Activated CD8-positive, alpha-beta T cell treated with anti-CD3 and anti-CD28 coated beads for 36 hours (primary cell): ENCODE measurements around the gene PEBP1. TPM values are rescaled to one million over a fixed set of nuclear protein-coding genes. Genes with fewer than 3 reads are reported as not detected.
"Not testable (repeated sequence)": the region's sequence is repeated elsewhere in the genome, so short reads cannot be mapped to it uniquely, and the experiment has no call there.

Experiments used
- ATAC-seq: fragments of 200-7000 bp; cut with Tn5 transposase; one replicate; pipeline ENCODE4 v1.10.0; 2021; ENCODE audit warnings: mild to moderate bottlenecking, moderate library complexity
- CTCF ChIA-PET: fragments of 350-600 bp; sonication (Branson Sonifier 250); formaldehyde crosslinking; loops from one replicate; lab custom pipeline; 2021; ENCODE audit warnings: antibody characterized with exemption; lab: Charles Lee
- POLR2A ChIA-PET: fragments of 350-600 bp; sonication (Branson Sonifier 250); formaldehyde crosslinking; loops from one replicate; lab custom pipeline; 2021; ENCODE audit warnings: antibody characterized with exemption; lab: Charles Lee
- DNase-seq: peaks from one replicate; pipeline ENCODE4 v3.0.0-alpha.2; 2020
- H3K27ac Mint-ChIP-seq: one replicate; pipeline ENCODE4 v1.8.0; 2021; ENCODE audit warnings: mild to moderate bottlenecking, mixed read lengths
- H3K27me3 Mint-ChIP-seq: one replicate; pipeline ENCODE4 v1.8.0; 2021; ENCODE audit warnings: mixed read lengths
- H3K36me3 Mint-ChIP-seq: one replicate; pipeline ENCODE4 v1.8.0; 2021; ENCODE audit warnings: low read depth, mixed read lengths
- H3K4me1 Mint-ChIP-seq: one replicate; pipeline ENCODE4 v1.8.0; 2021; ENCODE audit warnings: low read depth, mixed read lengths
- H3K4me3 Mint-ChIP-seq: one replicate; pipeline ENCODE4 v1.8.0; 2021; ENCODE audit warnings: mild to moderate bottlenecking, moderate library complexity, mixed read lengths
- H3K9me3 Mint-ChIP-seq: one replicate; pipeline ENCODE4 v1.8.0; 2021; ENCODE audit warnings: mixed read lengths
- intact Hi-C: fragments of 100-400 bp; cut with micrococcal nuclease; formaldehyde crosslinking; loops from one replicate; pipeline ENCODE4 v1.10.0; 2022
- total RNA-seq, 2 experiments: library from RNA; stranded (reverse); gene quantifications; one replicate each; pipeline ENCODE4 v1.2.3, GENCODE V29; 2021
- TF ChIP-seq, protein P1 (sequence below): fragments of 200-600 bp; IDR thresholded peaks from one replicate; pipeline ENCODE4 v1.8.0; 2022; ENCODE audit warnings: antibody characterized with exemption, mild to moderate bottlenecking

PEBP1 gene
- total RNA-seq, 2 experiments from 2014 or later: 122 to 128 TPM

DNA sequence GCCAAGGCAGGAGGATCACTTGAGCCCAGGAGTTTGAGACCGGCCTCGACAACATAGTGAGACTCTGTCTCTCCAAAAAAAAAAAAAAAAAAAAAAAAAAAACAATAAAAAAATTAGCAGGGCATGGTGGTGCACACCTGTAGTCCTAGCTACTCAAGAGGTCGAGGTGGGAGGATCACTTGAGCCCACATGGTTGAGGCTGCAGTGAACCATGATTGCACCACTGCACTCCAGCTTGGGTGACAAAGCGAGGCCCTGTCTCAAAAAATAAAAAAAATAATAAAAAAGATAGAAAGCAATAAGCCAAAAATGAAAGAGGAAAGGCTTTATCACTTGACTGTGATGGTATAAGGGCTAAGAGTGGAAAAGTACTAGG is 10.2 kb upstream of the PEBP1 start:
- POLR2A ChIA-PET: interaction anchor here (1.3 kb wide), 1 partner anchor 11 kb away, joined by 4 read pairs; the partner anchor contains the start of gene PEBP1
- intact Hi-C loops: no loop called here
- TF ChIP-seq, protein P1, sequence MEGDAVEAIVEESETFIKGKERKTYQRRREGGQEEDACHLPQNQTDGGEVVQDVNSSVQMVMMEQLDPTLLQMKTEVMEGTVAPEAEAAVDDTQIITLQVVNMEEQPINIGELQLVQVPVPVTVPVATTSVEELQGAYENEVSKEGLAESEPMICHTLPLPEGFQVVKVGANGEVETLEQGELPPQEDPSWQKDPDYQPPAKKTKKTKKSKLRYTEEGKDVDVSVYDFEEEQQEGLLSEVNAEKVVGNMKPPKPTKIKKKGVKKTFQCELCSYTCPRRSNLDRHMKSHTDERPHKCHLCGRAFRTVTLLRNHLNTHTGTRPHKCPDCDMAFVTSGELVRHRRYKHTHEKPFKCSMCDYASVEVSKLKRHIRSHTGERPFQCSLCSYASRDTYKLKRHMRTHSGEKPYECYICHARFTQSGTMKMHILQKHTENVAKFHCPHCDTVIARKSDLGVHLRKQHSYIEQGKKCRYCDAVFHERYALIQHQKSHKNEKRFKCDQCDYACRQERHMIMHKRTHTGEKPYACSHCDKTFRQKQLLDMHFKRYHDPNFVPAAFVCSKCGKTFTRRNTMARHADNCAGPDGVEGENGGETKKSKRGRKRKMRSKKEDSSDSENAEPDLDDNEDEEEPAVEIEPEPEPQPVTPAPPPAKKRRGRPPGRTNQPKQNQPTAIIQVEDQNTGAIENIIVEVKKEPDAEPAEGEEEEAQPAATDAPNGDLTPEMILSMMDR: no peak
- Mint-ChIP-seq H3K4me1 (peaks cover 3% of the 10 kb centered on the region), H3K27me3 (no peaks in the 10 kb centered on the region), H3K9me3 (no peaks in the 10 kb centered on the region), H3K36me3 (peaks cover 1% of the 10 kb centered on the region), H3K27ac (no peak overlapping the region), H3K4me3 (no peak overlapping the region)
- ATAC-seq (no peak), DNase-seq (no peak)
- CTCF ChIA-PET: no interaction called here

DNA sequence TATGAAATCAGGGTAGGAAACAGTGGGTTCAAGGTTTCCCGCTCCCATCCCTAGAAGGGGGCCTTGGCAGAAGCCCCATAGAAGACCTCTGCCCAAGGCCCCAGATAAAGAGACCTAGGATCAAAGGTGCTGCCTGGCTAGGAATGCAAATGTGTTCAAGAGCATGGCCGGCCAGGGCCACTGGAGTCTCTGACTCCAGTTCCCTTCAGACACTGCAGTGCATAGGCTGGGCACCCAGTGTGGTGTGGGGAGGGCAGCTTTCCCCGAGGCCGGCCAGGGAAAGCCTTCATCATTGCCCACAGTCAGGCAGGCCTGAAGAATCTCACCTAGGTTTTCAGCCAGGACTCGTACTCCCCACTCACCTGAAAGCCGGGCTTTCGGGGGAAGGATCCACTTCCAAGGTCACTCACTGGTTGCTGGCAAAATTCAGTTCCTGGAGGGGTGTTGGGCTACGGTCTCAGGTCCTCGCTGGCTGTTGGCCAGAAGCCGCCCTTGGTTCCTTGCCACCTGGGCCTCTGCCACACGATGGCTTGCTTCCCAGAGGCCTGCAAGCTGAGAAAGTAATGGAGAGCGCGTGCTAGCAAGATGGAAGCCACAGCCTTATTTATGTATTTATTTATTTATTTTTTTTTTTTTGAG is 9.7 kb upstream of the PEBP1 start:
- H3K4me3 Mint-ChIP-seq: no peak overlapping the region
- POLR2A ChIA-PET: interaction anchor here (1.3 kb wide), 1 partner anchor 10 kb away, joined by 4 read pairs; the partner anchor contains the start of gene PEBP1
- DNase-seq (no peak), ATAC-seq (no peak)
- H3K4me1 Mint-ChIP-seq: no peaks in the 10 kb centered on the region
- no peaks in the 10 kb centered on the region for H3K9me3 Mint-ChIP-seq
- intact Hi-C loops: no loop called here
- H3K27ac Mint-ChIP-seq: no peak overlapping the region
- peaks cover 1% of the 10 kb centered on the region for H3K36me3 Mint-ChIP-seq
- H3K27me3 Mint-ChIP-seq: no peaks in the 10 kb centered on the region
- TF ChIP-seq, protein P1: no peak
- CTCF ChIA-PET: no interaction called here

DNA sequence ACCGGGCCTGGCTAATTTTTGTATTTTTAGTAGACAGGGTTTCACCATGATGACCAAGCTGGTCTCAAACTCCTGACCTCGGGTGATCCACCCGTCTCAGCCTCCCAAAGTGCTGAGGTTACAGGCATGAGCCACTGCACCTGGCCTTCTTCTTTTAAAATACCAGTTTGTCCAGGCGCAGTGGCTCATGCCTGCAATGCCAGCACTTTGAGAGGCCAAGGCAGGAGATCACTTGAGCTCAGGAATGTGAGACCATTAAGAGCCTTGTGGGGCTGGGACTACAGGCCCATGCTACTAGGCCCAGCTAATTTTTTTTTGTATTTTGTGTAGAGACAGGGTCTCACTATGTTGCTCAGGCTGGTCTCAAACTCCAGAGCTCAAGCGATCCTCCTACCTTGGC is 8.1 kb upstream of the PEBP1 start:
- TF ChIP-seq, protein P1: no peak
- peaks cover 4% of the 10 kb centered on the region for H3K4me1 Mint-ChIP-seq
- H3K9me3 Mint-ChIP-seq: no peaks in the 10 kb centered on the region
- POLR2A ChIA-PET: interaction anchor here (1.1 kb wide), 1 partner anchor 15 kb away, joined by 4 read pairs; no protein-coding TSS in a partner anchor
- no peak overlapping the region for H3K4me3 Mint-ChIP-seq
- CTCF ChIA-PET: interaction anchor here (0.9 to 1.4 kb wide), 2 partner anchors 12 to 54 kb away, joined by 3 to 4 read pairs; no protein-coding TSS in a partner anchor
- intact Hi-C loops: no loop called here
- H3K36me3 Mint-ChIP-seq: peaks cover 1% of the 10 kb centered on the region
- H3K27ac Mint-ChIP-seq: no peak overlapping the region
- H3K27me3 Mint-ChIP-seq: no peaks in the 10 kb centered on the region
- DNase-seq (no peak), ATAC-seq (no peak)

DNA sequence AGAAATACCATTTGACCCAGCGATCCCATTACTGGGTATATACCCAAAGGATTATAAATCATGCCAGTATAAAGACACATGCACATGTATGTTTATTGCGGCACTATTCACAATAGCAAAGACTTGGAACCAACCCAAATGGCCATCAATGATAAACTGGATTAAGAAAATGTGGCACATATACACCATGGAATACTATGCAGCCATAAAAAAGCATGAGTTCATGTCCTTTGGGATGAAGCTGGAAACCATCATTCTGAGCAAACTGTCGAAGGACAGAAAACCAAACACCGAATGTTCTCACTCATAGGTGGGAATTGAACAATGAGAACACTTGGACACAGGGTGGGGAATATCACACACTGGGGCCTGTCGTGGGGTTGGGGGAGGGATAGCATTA is 6.5 kb upstream of the PEBP1 start:
- intact Hi-C loops, H3K36me3 Mint-ChIP-seq, DNase-seq, H3K9me3 Mint-ChIP-seq, H3K27me3 Mint-ChIP-seq, H3K4me1 Mint-ChIP-seq, CTCF ChIA-PET, H3K27ac Mint-ChIP-seq, H3K4me3 Mint-ChIP-seq, ATAC-seq, POLR2A ChIA-PET: not testable (repeated sequence)

DNA sequence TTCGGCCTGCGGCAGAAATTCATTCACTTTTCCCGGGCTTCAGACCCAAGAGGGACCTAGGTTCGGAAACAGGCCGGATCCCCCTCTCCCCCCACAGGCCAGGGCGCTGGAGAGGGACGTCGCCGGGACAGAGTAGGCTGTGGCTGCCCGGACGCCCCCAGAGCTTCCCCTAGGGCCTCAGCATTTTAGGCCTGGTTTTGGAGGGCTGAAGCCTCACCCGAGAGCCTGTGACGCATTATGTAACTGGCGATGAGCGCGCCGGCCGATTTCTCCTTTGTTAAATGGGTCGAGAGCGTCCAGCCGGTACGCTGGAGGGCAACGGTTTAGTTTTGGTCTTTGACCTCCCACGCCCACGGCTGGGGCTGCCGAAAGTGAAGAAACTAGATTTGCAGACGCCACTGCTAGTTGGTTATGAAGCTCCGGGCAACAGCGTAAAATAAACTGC is 657 bp downstream of the PEBP1 start:
- TF ChIP-seq, protein P1: no peak
- intact Hi-C loops: loop anchor here (10.0 kb wide), 1 partner anchor 238 kb away; the partner anchor contains the start of genes SUDS3 and TAOK3
- Mint-ChIP-seq H3K4me1 (peaks cover 31% of the 10 kb centered on the region), H3K4me3 (peak overlapping the region; percentile 93), H3K27me3 (no peaks in the 10 kb centered on the region), H3K27ac (peak overlapping the region; percentile 83), H3K36me3 (peaks cover 36% of the 10 kb centered on the region), H3K9me3 (no peaks in the 10 kb centered on the region)
- CTCF ChIA-PET: interaction anchor here (0.7 to 3.2 kb wide), 9 partner anchors 15 to 262 kb away, joined by 3 to 17 read pairs (median 5); partner anchors contain the start of gene SUDS3
- DNase-seq (peak; percentile 71), ATAC-seq (peak; percentile 20)
- POLR2A ChIA-PET: interaction anchor here (0.6 to 2.5 kb wide), 14 partner anchors 11 to 1579 kb away, joined by 3 to 16 read pairs (median 4); partner anchors contain the start of genes PRKAB1 and WSB2
